Measurements from ENCODE around the gene B3GNT4.
"Not testable (repeated sequence)": the region's sequence is repeated elsewhere in the genome, so short reads cannot be mapped to it uniquely, and the experiment has no call there.

The B3GNT4 gene

DNA sequence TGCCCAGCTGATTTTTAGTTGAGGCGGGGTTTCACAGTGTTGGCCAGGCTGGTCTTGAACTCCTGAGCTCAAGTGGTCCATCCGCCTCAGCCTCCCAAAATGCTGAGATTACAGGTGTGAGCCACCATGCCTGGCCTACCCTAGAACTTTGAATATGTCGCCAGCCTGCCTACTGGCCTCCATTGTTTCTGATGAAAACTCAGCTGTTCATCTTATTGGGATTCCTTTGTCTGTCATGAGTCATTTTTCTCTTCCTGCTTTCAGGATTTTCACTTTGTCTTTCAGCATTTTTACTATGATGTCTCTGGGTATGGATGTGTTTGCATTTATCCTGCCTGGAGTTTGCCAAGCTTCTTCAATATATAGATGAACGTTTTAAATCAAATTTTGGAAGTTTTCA, 8.1 kb upstream of the B3GNT4 start:
- Histone ChIP-seq H3K4me3 (no peak overlapping the region), H3K4me1 (no peaks in the 10 kb centered on the region), H3K27me3 (ENCODE audit: low read depth) (no peaks in the 10 kb centered on the region), H3K36me3 (replicated peaks) (no peaks in the 10 kb centered on the region), H3K9me3 (0 out of 2 replicates have a peak, but pooled peaks cover 3% of the 10 kb centered on the region)
- in situ Hi-C loops (cut with MboI; ENCODE audit: low sequenced_read_pairs), result loop anchor here (10.0 kb wide), 1 partner anchor 141 kb away; no protein-coding TSS in a partner anchor
- no peak for DNase-seq (ENCODE audit: low spot score in 2 of 2)

DNA sequence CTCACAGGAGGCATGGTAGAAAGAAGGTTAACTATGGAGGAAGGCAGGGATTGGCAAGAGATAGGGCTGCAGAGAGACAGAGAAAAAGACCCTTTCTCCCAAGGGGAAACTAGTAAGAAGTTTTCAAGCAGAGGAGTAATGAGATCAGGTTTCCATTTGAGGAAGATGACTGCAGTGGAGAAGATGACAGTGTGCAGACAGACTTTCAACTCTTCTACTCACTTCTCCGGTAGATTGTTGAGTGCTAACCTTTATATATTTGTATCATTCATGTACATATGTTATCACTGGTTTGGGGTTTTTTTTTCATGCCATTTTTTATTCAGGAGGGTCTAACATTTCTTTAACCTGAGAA, 5.9 kb upstream of the B3GNT4 start:
- Histone ChIP-seq H3K27me3 (ENCODE audit: low read depth) (no peaks in the 10 kb centered on the region), H3K4me3 (no peak overlapping the region), H3K9me3 (0 out of 2 replicates have a peak, but pooled peaks cover 3% of the 10 kb centered on the region), H3K36me3 (replicated peaks) (no peaks in the 10 kb centered on the region), H3K4me1 (no peaks in the 10 kb centered on the region)
- in situ Hi-C loops (cut with MboI; ENCODE audit: low sequenced_read_pairs), result loop anchor here (10.0 kb wide), 1 partner anchor 143 kb away; no protein-coding TSS in a partner anchor
- DNase-seq (ENCODE audit: low spot score in 2 of 2), result no peak

DNA sequence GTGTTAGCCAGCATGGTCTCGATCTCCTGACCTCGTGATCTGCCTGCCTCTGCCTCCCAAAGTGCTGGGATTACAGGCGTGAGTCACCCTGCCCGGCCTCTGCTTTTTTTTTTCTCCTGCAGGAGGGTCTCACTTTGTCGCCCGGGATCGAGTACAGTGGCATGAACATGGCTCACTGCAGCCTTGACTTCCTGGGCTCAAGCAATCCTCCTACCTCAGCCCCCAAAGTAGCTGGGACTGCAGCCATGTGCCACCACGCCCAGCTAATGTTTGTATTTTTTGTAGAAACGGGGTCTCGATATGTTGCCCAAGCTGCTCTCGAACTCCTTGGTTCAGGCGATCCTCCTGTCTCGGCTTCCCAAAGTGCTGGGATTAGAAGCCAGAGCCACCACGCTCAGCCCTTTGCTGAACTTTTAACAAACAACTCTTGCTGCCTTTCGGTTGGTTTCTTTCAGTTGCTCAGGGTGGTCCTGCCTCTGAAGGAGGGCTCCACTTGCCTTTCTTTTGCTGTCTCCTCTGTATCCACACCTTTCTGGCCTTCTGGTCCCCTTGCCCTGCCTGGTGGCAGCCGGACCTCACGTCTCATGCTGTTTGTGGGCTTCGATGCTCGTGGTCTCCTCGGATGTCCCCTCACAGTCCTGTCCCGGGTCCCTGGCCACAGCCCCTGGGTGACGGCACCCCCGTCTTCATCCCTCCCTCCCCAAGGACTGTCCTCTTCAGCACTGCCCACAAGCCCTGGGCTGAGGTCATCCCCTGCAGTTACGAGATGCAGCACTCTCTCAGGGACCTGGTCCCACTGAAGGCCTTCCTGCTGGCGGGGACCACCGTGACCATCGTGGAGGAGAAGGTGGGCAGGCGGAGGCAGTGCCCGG, 3.8 kb upstream of the B3GNT4 start:
- no peak for DNase-seq (ENCODE audit: low spot score in 2 of 2)
- Histone ChIP-seq H3K27me3 (ENCODE audit: low read depth) (no peaks in the 10 kb centered on the region), H3K4me3 (no peak overlapping the region), H3K36me3 (replicated peaks) (no peaks in the 10 kb centered on the region), H3K4me1 (0 out of 2 replicates have a peak, but pooled peaks cover 4% of the 10 kb centered on the region), H3K9me3 (0 out of 2 replicates have a peak, but pooled peaks cover 3% of the 10 kb centered on the region)
- in situ Hi-C loops (cut with MboI; ENCODE audit: low sequenced_read_pairs), result loop anchor here (10.0 kb wide), 1 partner anchor 145 kb away; no protein-coding TSS in a partner anchor

DNA sequence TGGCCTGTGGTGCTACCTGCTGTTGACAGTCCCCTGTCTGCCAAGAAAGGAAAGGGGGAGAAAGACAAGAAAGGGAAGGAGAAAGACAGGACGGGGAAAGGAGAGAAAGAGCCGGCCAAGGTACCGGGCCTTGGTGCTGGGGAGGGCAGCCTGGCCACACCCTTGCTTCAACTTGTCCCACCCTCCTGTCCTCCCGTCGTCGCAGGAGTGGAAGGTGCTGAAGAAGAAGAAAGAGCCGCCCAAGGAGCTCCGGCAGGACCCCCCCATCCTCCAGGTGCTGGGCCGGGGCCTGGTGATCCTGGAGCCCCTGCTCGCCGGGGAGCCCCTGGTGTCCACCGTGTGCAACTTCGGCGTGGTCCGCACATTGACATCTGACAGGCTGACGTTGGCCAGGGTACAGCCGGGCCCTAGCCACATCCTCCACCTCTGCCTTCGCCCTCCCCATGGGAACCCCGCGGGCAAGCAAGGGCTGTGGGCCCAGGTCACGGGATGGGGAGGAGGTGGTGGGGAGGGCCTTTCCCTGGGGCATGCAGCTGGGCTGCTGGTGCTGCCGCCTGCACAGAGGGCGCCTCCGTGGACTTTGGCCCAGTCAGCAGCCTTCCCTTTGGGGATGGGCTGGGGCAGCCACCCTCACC, 2.9 kb upstream of the B3GNT4 start:
- Histone ChIP-seq H3K9me3 (no peaks in the 10 kb centered on the region), H3K4me1 (0 out of 2 replicates have a peak, but pooled peaks cover 4% of the 10 kb centered on the region), H3K4me3 (no peak overlapping the region), H3K27me3 (ENCODE audit: low read depth) (no peaks in the 10 kb centered on the region), H3K36me3 (replicated peaks) (no peaks in the 10 kb centered on the region)
- DNase-seq (ENCODE audit: low spot score in 2 of 2), result no peak
- in situ Hi-C loops (cut with MboI; ENCODE audit: low sequenced_read_pairs), result no loop called here

DNA sequence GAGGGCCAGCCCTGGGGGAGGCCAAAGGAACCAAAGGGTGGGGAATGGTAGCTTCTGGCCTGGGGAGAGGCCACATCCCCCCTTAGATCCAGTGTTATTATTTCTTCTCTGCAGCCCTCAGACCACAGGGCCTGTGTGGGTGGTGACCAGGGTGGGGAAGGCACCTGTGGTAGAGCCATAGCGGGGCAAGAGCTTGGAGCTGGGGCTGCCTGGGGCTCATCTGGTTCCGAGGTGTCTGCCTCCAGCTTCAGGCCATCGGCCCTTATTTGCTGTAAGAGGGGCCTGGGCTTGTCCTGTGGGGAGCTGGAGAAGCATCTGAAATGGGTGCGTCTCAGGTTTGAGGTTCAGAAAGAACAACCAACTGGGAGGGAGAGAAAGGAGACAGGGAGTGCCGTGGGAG, 2.1 kb upstream of the B3GNT4 start:
- H3K9me3 ChIP-seq, result no peaks in the 10 kb centered on the region
- no peaks in the 10 kb centered on the region for H3K36me3 ChIP-seq (replicated peaks)

DNA sequence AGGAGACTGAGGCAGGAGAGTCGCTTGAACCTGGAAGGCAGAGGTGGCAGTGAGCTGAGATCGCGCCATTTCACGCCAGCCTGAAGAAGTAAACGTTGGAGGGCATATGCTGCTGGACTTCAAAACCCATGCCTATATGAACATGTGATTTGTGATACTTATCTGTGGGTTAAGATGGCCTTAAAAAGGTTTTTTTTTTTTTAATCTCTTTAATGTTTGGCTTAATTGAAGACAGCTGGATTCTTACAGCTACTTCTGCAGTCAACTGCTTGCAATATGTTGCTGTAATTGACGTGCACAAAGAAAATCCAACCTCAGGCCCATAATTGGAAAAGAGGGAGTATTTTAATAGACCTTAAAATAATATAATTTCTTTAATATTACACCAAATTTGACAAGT, 1.5 kb upstream of the B3GNT4 start:
- in situ Hi-C loops (cut with MboI; ENCODE audit: low sequenced_read_pairs), result no loop called here
- peaks cover 3% of the 10 kb centered on the region for H3K36me3 ChIP-seq (replicated peaks)
- H3K4me3 ChIP-seq, result no peak overlapping the region

More for the DNA sequence above, 2.1 kb upstream of the B3GNT4 start:
- H3K4me1 ChIP-seq, result 0 out of 2 replicates have a peak, but pooled peaks cover 4% of the 10 kb centered on the region
- H3K4me3 ChIP-seq, result no peak overlapping the region
- in situ Hi-C loops (cut with MboI; ENCODE audit: low sequenced_read_pairs), result no loop called here
- H3K27me3 ChIP-seq (ENCODE audit: low read depth), result no peaks in the 10 kb centered on the region
- DNase-seq (ENCODE audit: low spot score in 2 of 2), result no peak

DNA sequence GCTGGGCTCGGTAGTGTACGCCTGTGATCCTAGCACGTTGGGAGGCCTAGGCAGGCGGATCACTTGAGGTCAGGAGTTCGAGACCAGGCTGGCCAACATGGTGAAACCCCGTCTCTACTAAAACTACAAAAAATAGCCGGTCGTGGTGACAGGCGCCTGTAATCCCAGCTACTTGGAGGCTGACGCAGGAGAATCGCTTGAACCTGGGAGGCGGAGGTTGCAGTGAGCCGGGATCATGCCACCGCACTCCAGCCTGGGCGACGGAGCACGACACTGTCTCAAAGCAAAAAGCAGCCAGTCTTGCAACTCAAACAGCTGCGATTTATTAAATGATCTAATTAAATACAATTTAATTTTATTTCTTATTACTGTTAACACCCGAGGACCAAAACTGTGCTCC, 698 bp upstream of the B3GNT4 start:
- Histone ChIP-seq H3K36me3 (replicated peaks) (peaks cover 11% of the 10 kb centered on the region), H3K4me3 (peak overlapping the region; percentile 40)
- DNase-seq (ENCODE audit: low spot score in 2 of 2); H3K27me3 ChIP-seq (ENCODE audit: low read depth); H3K4me1 ChIP-seq; in situ Hi-C loops (cut with MboI; ENCODE audit: low sequenced_read_pairs); H3K9me3 ChIP-seq: not testable (repeated sequence)

More for the DNA sequence above, 1.5 kb upstream of the B3GNT4 start:
- DNase-seq (ENCODE audit: low spot score in 2 of 2), result no peak
- Histone ChIP-seq H3K9me3 (no peaks in the 10 kb centered on the region), H3K27me3 (ENCODE audit: low read depth) (no peaks in the 10 kb centered on the region), H3K4me1 (0 out of 2 replicates have a peak, but pooled peaks cover 4% of the 10 kb centered on the region)

DNA sequence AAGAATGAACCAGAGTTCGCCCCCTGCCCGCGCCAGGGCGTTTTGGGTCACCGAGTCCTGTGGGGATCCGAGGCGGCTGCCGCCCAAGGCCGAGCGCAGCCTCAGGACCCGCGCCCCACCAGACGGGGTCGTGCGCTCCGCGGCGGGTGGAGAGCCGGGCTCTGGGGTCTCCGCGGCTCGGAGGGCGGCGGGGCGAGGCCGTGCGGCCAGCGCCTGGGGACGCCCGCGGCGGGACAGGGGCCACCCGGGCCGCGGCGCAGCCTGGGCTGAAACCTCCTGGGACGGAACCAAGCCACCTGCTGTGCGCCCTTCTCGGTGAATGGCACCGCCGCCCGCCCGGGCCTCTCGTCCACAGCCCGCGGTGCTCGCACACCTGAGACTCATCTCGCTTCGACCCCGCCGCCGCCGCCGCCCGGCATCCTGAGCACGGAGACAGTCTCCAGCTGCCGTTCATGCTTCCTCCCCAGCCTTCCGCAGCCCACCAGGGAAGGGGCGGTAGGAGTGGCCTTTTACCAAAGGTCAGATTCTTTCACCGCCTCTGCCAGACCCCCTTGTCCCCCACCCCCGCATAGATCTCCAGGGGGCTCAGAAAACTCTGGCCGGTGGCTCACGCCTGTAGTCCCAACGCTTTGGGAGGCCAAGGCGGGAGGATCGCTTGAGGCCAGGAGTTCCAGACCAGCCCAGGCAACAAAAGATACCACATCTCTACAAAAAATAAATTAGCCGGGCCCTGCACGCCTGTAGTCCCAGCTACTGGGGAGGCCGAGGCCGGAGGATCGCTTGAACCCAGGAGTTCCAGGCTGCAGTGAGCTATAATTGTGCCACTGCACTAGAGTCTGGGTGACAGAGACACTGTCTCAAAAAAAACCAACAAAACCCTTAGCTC, 901 bp downstream of the B3GNT4 start:
- H3K9me3 ChIP-seq, result no peaks in the 10 kb centered on the region
- 0 out of 2 replicates have a peak, but pooled peaks cover 4% of the 10 kb centered on the region for H3K4me1 ChIP-seq
- no peaks in the 10 kb centered on the region for H3K27me3 ChIP-seq (ENCODE audit: low read depth)
- H3K4me3 ChIP-seq, result no peak overlapping the region; the same call in 1 of the 2 replicates
- in situ Hi-C loops (cut with MboI; ENCODE audit: low sequenced_read_pairs), result no loop called here
- H3K36me3 ChIP-seq (replicated peaks), result peaks cover 19% of the 10 kb centered on the region
- no peak for DNase-seq (ENCODE audit: low spot score in 2 of 2)

DNA sequence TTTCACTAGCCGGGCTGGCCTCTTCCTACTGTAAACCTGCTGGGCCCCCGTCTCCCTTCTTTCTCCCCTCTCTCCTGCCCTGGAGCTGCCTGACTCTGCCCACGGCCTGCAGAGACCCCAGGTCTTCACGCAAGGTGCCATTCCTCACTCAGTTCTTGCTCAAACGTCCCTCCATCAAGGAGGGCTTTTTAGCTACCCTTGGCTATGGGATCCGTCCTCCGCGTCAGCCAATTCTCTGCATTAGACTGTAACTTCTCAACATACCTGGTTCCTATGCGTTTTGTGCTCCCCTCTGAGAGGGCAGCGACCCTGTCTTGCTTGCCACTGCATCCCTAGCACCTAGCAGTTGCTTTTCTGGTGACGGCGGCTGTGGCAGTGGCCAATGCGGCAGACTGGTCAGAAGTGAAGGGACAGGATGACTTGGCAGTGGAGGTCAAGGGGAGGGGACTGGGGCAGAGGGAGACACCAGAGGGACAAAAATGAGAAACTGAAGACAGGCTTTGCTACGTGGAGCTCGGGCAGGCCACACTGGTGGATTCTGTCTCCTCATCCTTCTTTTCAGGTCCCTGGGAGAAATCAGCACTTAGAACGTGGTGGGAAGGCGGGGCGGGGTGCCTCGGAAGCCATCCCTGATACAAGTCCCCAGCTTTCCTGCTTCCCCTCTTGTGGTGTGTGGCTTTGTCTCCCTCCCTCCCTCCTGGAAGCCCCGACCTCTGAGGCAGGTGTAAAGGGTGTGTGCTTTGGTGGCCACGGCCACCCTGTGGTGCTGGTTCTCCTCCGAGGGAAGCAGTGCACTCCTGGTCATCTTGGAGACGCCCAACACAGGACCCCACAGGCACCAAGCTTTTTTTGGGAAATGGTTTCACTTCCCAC, 1.8 kb downstream of the B3GNT4 start:
- Histone ChIP-seq H3K9me3 (no peaks in the 10 kb centered on the region), H3K4me3 (no peak overlapping the region), H3K36me3 (replicated peaks) (peaks cover 26% of the 10 kb centered on the region), H3K4me1 (0 out of 2 replicates have a peak, but pooled peaks cover 4% of the 10 kb centered on the region), H3K27me3 (ENCODE audit: low read depth) (no peaks in the 10 kb centered on the region)
- in situ Hi-C loops (cut with MboI; ENCODE audit: low sequenced_read_pairs), result no loop called here
- DNase-seq (ENCODE audit: low spot score in 2 of 2), result no peak

DNA sequence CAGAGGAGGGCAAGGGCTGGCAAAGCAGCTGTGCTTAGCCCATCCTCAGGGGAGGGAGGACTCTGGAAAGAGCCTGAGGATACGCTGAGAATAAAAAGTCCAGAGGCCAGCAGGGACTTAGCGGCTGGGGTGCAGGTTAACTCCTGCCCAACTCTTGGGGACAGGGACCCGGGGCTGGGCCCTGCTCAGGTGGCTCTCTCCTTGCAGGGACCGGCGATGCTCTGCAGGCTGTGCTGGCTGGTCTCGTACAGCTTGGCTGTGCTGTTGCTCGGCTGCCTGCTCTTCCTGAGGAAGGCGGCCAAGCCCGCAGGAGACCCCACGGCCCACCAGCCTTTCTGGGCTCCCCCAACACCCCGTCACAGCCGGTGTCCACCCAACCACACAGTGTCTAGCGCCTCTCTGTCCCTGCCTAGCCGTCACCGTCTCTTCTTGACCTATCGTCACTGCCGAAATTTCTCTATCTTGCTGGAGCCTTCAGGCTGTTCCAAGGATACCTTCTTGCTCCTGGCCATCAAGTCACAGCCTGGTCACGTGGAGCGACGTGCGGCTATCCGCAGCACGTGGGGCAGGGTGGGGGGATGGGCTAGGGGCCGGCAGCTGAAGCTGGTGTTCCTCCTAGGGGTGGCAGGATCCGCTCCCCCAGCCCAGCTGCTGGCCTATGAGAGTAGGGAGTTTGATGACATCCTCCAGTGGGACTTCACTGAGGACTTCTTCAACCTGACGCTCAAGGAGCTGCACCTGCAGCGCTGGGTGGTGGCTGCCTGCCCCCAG, 2.8 kb downstream of the B3GNT4 start:
- in situ Hi-C loops (cut with MboI; ENCODE audit: low sequenced_read_pairs), result no loop called here
- Histone ChIP-seq H3K9me3 (no peaks in the 10 kb centered on the region), H3K4me3 (no peak overlapping the region), H3K4me1 (0 out of 2 replicates have a peak, but pooled peaks cover 4% of the 10 kb centered on the region), H3K36me3 (replicated peaks) (peaks cover 34% of the 10 kb centered on the region), H3K27me3 (ENCODE audit: low read depth) (no peaks in the 10 kb centered on the region)
- DNase-seq (ENCODE audit: low spot score in 2 of 2), result no peak

DNA sequence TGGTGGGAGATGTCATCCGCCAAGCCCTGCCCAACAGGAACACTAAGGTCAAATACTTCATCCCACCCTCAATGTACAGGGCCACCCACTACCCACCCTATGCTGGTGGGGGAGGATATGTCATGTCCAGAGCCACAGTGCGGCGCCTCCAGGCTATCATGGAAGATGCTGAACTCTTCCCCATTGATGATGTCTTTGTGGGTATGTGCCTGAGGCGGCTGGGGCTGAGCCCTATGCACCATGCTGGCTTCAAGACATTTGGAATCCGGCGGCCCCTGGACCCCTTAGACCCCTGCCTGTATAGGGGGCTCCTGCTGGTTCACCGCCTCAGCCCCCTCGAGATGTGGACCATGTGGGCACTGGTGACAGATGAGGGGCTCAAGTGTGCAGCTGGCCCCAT, 3.5 kb downstream of the B3GNT4 start:
- in situ Hi-C loops (cut with MboI; ENCODE audit: low sequenced_read_pairs), result no loop called here
- no peak for DNase-seq (ENCODE audit: low spot score in 2 of 2)
- peaks cover 39% of the 10 kb centered on the region for H3K36me3 ChIP-seq (replicated peaks)
- H3K27me3 ChIP-seq (ENCODE audit: low read depth), result no peaks in the 10 kb centered on the region
- 0 out of 2 replicates have a peak, but pooled peaks cover 4% of the 10 kb centered on the region for H3K4me1 ChIP-seq
- H3K9me3 ChIP-seq, result no peaks in the 10 kb centered on the region
- no peak overlapping the region for H3K4me3 ChIP-seq

DNA sequence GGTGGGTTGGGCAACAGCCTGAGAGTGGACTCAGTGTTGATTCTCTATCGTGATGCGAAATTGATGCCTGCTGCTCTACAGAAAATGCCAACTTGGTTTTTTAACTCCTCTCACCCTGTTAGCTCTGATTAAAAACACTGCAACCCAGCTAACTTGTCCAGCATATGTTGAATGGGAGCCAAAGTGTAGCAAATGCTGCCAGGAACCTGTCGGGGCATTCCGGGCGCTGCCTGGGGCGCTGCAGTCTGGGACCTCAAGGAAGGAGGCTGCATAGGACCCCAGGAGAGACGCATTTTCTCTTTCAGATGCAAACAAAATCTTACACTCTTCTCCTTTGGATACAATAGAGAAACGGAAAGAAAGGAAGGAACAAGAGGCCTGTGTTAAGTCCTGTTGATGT, 3.9 kb downstream of the B3GNT4 start:
- Histone ChIP-seq H3K4me3 (no peak overlapping the region), H3K4me1 (0 out of 2 replicates have a peak, but pooled peaks cover 4% of the 10 kb centered on the region), H3K36me3 (replicated peaks) (peaks cover 43% of the 10 kb centered on the region), H3K9me3 (no peaks in the 10 kb centered on the region), H3K27me3 (ENCODE audit: low read depth) (no peaks in the 10 kb centered on the region)
- in situ Hi-C loops (cut with MboI; ENCODE audit: low sequenced_read_pairs), result no loop called here
- DNase-seq (ENCODE audit: low spot score in 2 of 2), result no peak

All from HAP-1 (cell line).